ENCODE measurements around the gene C2. TPM values are rescaled to one million over a fixed set of nuclear protein-coding genes. Genes with fewer than 3 reads are reported as not detected.
"Not testable (repeated sequence)": the region's sequence is repeated elsewhere in the genome, so short reads cannot be mapped to it uniquely, and the experiment has no call there.

C2 gene
- total RNA-seq, 3 donors from 2014 or later: 10.2 to 54.2 (median 15.4) TPM

GRCh38 chr6:31907158-31907813, 20.2 kb upstream of the C2 start:
- Histone ChIP-seq H3K4me3 (no peak overlapping the region), H3K4me1 (no peaks in the 10 kb centered on the region), H3K27me3 (no peaks in the 10 kb centered on the region), H3K36me3 (no peaks in the 10 kb centered on the region), H3K9me3 (no peaks in the 10 kb centered on the region), H3K27ac (no peak overlapping the region)
- TF ChIP-seq, protein P1, sequence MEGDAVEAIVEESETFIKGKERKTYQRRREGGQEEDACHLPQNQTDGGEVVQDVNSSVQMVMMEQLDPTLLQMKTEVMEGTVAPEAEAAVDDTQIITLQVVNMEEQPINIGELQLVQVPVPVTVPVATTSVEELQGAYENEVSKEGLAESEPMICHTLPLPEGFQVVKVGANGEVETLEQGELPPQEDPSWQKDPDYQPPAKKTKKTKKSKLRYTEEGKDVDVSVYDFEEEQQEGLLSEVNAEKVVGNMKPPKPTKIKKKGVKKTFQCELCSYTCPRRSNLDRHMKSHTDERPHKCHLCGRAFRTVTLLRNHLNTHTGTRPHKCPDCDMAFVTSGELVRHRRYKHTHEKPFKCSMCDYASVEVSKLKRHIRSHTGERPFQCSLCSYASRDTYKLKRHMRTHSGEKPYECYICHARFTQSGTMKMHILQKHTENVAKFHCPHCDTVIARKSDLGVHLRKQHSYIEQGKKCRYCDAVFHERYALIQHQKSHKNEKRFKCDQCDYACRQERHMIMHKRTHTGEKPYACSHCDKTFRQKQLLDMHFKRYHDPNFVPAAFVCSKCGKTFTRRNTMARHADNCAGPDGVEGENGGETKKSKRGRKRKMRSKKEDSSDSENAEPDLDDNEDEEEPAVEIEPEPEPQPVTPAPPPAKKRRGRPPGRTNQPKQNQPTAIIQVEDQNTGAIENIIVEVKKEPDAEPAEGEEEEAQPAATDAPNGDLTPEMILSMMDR (IDR thresholded peaks at IDR 0.05): no peak
- TF ChIP-seq POLR2AphosphoS5 (IDR thresholded peaks at IDR 0.05) (no peak), POLR2A (IDR thresholded peaks at IDR 0.05) (no peak)
- DNase-seq (ENCODE audit: low spot score in 2 of 2): no peak
- intact Hi-C loops (cut with DNase I; ENCODE audit: low total_unique reads): no loop called here

- H3K27ac ChIP-seq; DNase-seq (ENCODE audit: low spot score in 2 of 2); H3K27me3 ChIP-seq; H3K9me3 ChIP-seq; H3K36me3 ChIP-seq; intact Hi-C loops (cut with DNase I; ENCODE audit: low total_unique reads); H3K4me3 ChIP-seq; H3K4me1 ChIP-seq: not testable (repeated sequence)
Measured at GRCh38 chr6:31908255-31908654, 19.3 kb upstream of the C2 start.

DNA sequence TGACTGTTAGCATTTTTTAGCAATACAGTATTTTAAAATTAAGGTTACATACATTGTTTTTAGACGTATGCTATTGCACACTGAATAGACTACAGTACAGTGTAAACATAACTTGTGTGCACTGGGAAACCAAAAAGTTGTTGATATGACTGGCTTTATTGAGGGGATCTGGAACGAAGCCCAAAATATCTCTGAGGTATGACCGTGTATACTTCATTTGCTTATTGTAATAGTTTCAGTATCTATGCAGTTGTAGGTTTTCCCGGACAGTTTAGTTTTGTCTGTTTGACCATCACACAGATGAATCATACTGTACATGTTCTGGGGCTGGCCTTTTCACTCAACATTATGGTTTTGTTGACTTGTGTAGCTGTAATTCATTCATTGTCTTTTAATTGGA, 18.7 kb upstream of the C2 start:
- Histone ChIP-seq H3K27ac (no peak overlapping the region), H3K27me3 (no peaks in the 10 kb centered on the region), H3K9me3 (no peaks in the 10 kb centered on the region), H3K4me1 (no peaks in the 10 kb centered on the region), H3K4me3 (no peak overlapping the region), H3K36me3 (no peaks in the 10 kb centered on the region)
- TF ChIP-seq, protein P1 (IDR thresholded peaks at IDR 0.05): no peak
- TF ChIP-seq POLR2AphosphoS5 (IDR thresholded peaks at IDR 0.05): no peak
- no peak for TF ChIP-seq POLR2A (IDR thresholded peaks at IDR 0.05)
- intact Hi-C loops (cut with DNase I; ENCODE audit: low total_unique reads): no loop called here
- no peak for DNase-seq (ENCODE audit: low spot score in 2 of 2)

- H3K27me3 ChIP-seq; intact Hi-C loops (cut with DNase I; ENCODE audit: low total_unique reads); H3K27ac ChIP-seq; H3K9me3 ChIP-seq; DNase-seq (ENCODE audit: low spot score in 2 of 2); H3K36me3 ChIP-seq; H3K4me1 ChIP-seq; H3K4me3 ChIP-seq: not testable (repeated sequence)
Measured at GRCh38 chr6:31909298-31909697, 18.2 kb upstream of the C2 start.

- TF ChIP-seq POLR2A (IDR thresholded peaks at IDR 0.05): no peak
- no peak for TF ChIP-seq POLR2AphosphoS5 (IDR thresholded peaks at IDR 0.05)
- TF ChIP-seq, protein P1 (IDR thresholded peaks at IDR 0.05): no peak
- Histone ChIP-seq H3K9me3 (no peaks in the 10 kb centered on the region), H3K27ac (no peak overlapping the region), H3K36me3 (no peaks in the 10 kb centered on the region), H3K4me3 (no peak overlapping the region), H3K4me1 (no peaks in the 10 kb centered on the region), H3K27me3 (no peaks in the 10 kb centered on the region)
- intact Hi-C loops (cut with DNase I; ENCODE audit: low total_unique reads): no loop called here
- no peak for DNase-seq (ENCODE audit: low spot score in 2 of 2)
Measured at GRCh38 chr6:31911826-31912585, 15.5 kb upstream of the C2 start.

GRCh38 chr6:31915351-31915750, 12.2 kb upstream of the C2 start:
- Histone ChIP-seq H3K27ac (no peak overlapping the region), H3K4me1 (no peaks in the 10 kb centered on the region), H3K36me3 (no peaks in the 10 kb centered on the region), H3K27me3 (no peaks in the 10 kb centered on the region), H3K9me3 (no peaks in the 10 kb centered on the region), H3K4me3 (no peak overlapping the region)
- DNase-seq (ENCODE audit: low spot score in 2 of 2): no peak
- intact Hi-C loops (cut with DNase I; ENCODE audit: low total_unique reads): no loop called here
- TF ChIP-seq, protein P1 (IDR thresholded peaks at IDR 0.05): no peak
- TF ChIP-seq POLR2A (IDR thresholded peaks at IDR 0.05): no peak
- TF ChIP-seq POLR2AphosphoS5 (IDR thresholded peaks at IDR 0.05): no peak
